Activated naive CD4-positive, alpha-beta T cell treated with anti-CD3 and anti-CD28 coated beads, Interleukin-2, amount 10 ng/mL, durations not matched to agents 5 hours and 36 hours (primary cell): Measurements from ENCODE around the gene GAGE12G. TPM values are rescaled to one million over a fixed set of nuclear protein-coding genes. Genes with fewer than 3 reads are reported as not detected.

Source experiments
- total RNA-seq, 2 experiments: library from RNA; stranded (reverse); gene quantifications; one replicate each; pipeline ENCODE4 v1.2.3, GENCODE V29; 2021

Gene GAGE12G
- total RNA-seq = not detected

GRCh38 chrX:49570100-49570499 is at the start of gene GAGE12G:
GAGE12G (plus strand) TSS chrX:49570400; CDS start chrX:49571555, 1,155 bp downstream.

GRCh38 chrX:49531877-49532276 is 38.3 kb upstream of the GAGE12G start, which contains the start of gene GAGE12C:
GAGE12C (plus strand) TSS chrX:49532177; CDS start chrX:49533332, 1,155 bp downstream.

GRCh38 chrX:49541433-49541832 is 28.8 kb upstream of the GAGE12G start, which contains the start of gene GAGE12D:
GAGE12D (plus strand) TSS chrX:49541733; CDS start chrX:49542888, 1,155 bp downstream.

GRCh38 chrX:49550989-49551388 is 19.2 kb upstream of the GAGE12G start, which contains the start of gene GAGE12E:
GAGE12E (plus strand) TSS chrX:49551289; CDS start chrX:49552444, 1,155 bp downstream.

GRCh38 chrX:49560542-49560941 is 9.7 kb upstream of the GAGE12G start, which contains the start of gene GAGE12F:
GAGE12F (plus strand) TSS chrX:49560842; CDS start chrX:49561997, 1,155 bp downstream.

GRCh38 chrX:49579649-49580048 is 9.4 kb downstream of the GAGE12G start, which contains the start of gene GAGE12H:
GAGE12H (plus strand) TSS chrX:49579949; CDS start chrX:49581104, 1,155 bp downstream.

GRCh38 chrX:49589196-49589595 is 19.0 kb downstream of the GAGE12G start, which contains the start of gene GAGE2A:
GAGE2A (plus strand) TSS chrX:49589496; CDS start chrX:49590651, 1,155 bp downstream.

GRCh38 chrX:49598720-49599119 is 28.5 kb downstream of the GAGE12G start, which contains the start of gene GAGE1:
GAGE1 (plus strand) TSS chrX:49599020; CDS start chrX:49600175, 1,155 bp downstream.

Other genes with a start within 250 kb of the GAGE12G start
- not detected for gene GAGE12J, start 248.4 kb upstream of the GAGE12G start, total RNA-seq
- gene GAGE13, start 238.8 kb upstream of the GAGE12G start, total RNA-seq = not detected
- gene GAGE12C, start 38.2 kb upstream of the GAGE12G start, total RNA-seq = not detected
- not detected for gene GAGE12D, start 28.7 kb upstream of the GAGE12G start, total RNA-seq
- gene GAGE12E, start 19.1 kb upstream of the GAGE12G start, total RNA-seq = not detected
- gene GAGE12F, start 9.6 kb upstream of the GAGE12G start, total RNA-seq = not detected
- gene GAGE12H, start 9.5 kb downstream of the GAGE12G start, total RNA-seq = not detected
- not detected for gene GAGE2A, start 19.1 kb downstream of the GAGE12G start, total RNA-seq
- gene GAGE1, start 28.6 kb downstream of the GAGE12G start, total RNA-seq = not detected
- not detected for gene PAGE1, start 125.6 kb downstream of the GAGE12G start, total RNA-seq